GM23338 (cell line): Measurements from ENCODE around the gene DHX34. TPM values are rescaled to one million over a fixed set of nuclear protein-coding genes. Genes with fewer than 3 reads are reported as not detected.

Source experiments
- ATAC-seq: fragments of 200-7000 bp; cut with Tn5 transposase; 3 replicates; pipeline ENCODE4 v1.9.1; 2020
- DNase-seq: peaks from one replicate; pipeline ENCODE4 v3.0.0-alpha.2; 2015; ENCODE audit warnings: low spot score
- H2AFZ ChIP-seq: fragments of 200-600 bp; sonication (generic); 2 replicates; pipeline ENCODE4 v1.8.0; 2016; ENCODE audit warnings: antibody characterized with exemption, mild to moderate bottlenecking, moderate library complexity
- H3F3A ChIP-seq: fragments of 200-600 bp; sonication (generic); replicated peaks from 2 replicates; pipeline ENCODE4 v1.8.0; 2017; ENCODE audit warnings: antibody characterized with exemption, mixed run types, low read depth
- H3K27ac ChIP-seq: fragments of 200-600 bp; sonication (generic); 2 replicates; pipeline ENCODE4 v1.6.1; 2016; ENCODE audit warnings: low read depth
- H3K27me3 ChIP-seq: fragments of 200-600 bp; sonication (generic); 2 replicates; pipeline ENCODE4 v1.8.0; 2016; ENCODE audit warnings: mild to moderate bottlenecking, mixed run types, moderate library complexity; ENCODE audit not compliant: insufficient read depth
- H3K36me3 ChIP-seq: fragments of 200-600 bp; sonication (generic); 2 replicates; pipeline ENCODE4 v1.8.0; 2016; ENCODE audit warnings: mild to moderate bottlenecking; ENCODE audit not compliant: insufficient read depth
- H3K4me1 ChIP-seq: fragments of 200-600 bp; sonication (generic); 2 replicates; pipeline ENCODE4 v1.8.0; 2016; ENCODE audit warnings: mild to moderate bottlenecking, moderate library complexity; ENCODE audit not compliant: insufficient read depth
- H3K4me2 ChIP-seq: fragments of 200-600 bp; sonication (generic); 2 replicates; pipeline ENCODE4 v1.7.1; 2017; ENCODE audit warnings: mixed run types
- H3K4me3 ChIP-seq: fragments of 200-600 bp; sonication (generic); 2 replicates; pipeline ENCODE4 v1.6.1; 2016; ENCODE audit warnings: mixed run types
- H3K79me2 ChIP-seq: fragments of 200-600 bp; sonication (generic); replicated peaks from 2 replicates; pipeline ENCODE4 v1.8.0; 2017; ENCODE audit warnings: mild to moderate bottlenecking; ENCODE audit not compliant: insufficient read depth
- H3K9me2 ChIP-seq: fragments of 200-600 bp; sonication (generic); 2 replicates; pipeline ENCODE4 v1.8.0; 2017; ENCODE audit not compliant: insufficient read depth
- H4K20me1 ChIP-seq: fragments of 200-600 bp; sonication (generic); replicated peaks from 2 replicates; pipeline ENCODE4 v1.8.0; 2017; ENCODE audit warnings: mild to moderate bottlenecking; ENCODE audit not compliant: insufficient read depth
- H3K27ac Mint-ChIP-seq: 2 replicates; pipeline ENCODE4 v1.8.0; 2020; ENCODE audit warnings: inconsistent platforms, mild to moderate bottlenecking, moderate library complexity, mixed read lengths
- H3K27me3 Mint-ChIP-seq: 3 replicates; pipeline ENCODE4 v1.8.0; 2022; ENCODE audit warnings: low read depth, mild to moderate bottlenecking, moderate library complexity, mixed read lengths, inconsistent platforms; ENCODE audit not compliant: insufficient read depth, poor library complexity
- H3K36me3 Mint-ChIP-seq: 3 replicates; pipeline ENCODE4 v1.8.0; 2021; ENCODE audit warnings: low read depth, mild to moderate bottlenecking, inconsistent platforms, moderate library complexity, mixed read lengths
- H3K4me1 Mint-ChIP-seq: 3 replicates; pipeline ENCODE4 v1.8.0; 2020; ENCODE audit warnings: mild to moderate bottlenecking, inconsistent platforms, mixed read lengths
- H3K4me3 Mint-ChIP-seq: 3 replicates; pipeline ENCODE4 v1.8.0; 2021; ENCODE audit warnings: moderate library complexity, mild to moderate bottlenecking, inconsistent platforms, mixed read lengths
- H3K9me3 Mint-ChIP-seq: 3 replicates; pipeline ENCODE4 v1.8.0; 2020; ENCODE audit warnings: moderate library complexity, mild to moderate bottlenecking, inconsistent platforms, mixed read lengths
- CREB1 ChIP-seq: fragments of 250-450 bp; sonication (Bioruptor Pico); IDR thresholded peaks from 2 replicates; pipeline ENCODE4 v1.5.0; 2020; ENCODE audit warnings: low read depth, mild to moderate bottlenecking, moderate library complexity
- CTCF ChIP-seq, 2 experiments: fragments of 200-600 bp in 1 of 2; sonication (generic) in 1 of 2; conservative IDR thresholded peaks; 2 replicates each; pipeline versions ENCODE4 v1.5.1 to v1.6.1; 2016 to 2017; ENCODE audit warnings: antibody characterized with exemption in 2 of 2, low read depth in 2 of 2, mild to moderate bottlenecking in 2 of 2, moderate library complexity in 1 of 2
- ETS1 ChIP-seq: IDR thresholded peaks from 2 replicates; pipeline ENCODE4 v1.6.1; 2016; ENCODE audit warnings: antibody characterized with exemption
- EZH2 ChIP-seq: fragments of 200-600 bp; sonication (generic); IDR thresholded peaks from one replicate; pipeline ENCODE4 v1.8.0; 2017; ENCODE audit warnings: antibody characterized with exemption, mild to moderate bottlenecking, low read depth; ENCODE audit not compliant: unreplicated experiment
- EZH2phosphoT487 ChIP-seq: fragments of 200-600 bp; sonication (generic); IDR thresholded peaks from one replicate; pipeline ENCODE4 v1.8.1; 2018; ENCODE audit warnings: antibody characterized with exemption; ENCODE audit not compliant: unreplicated experiment
- JUNB ChIP-seq: IDR thresholded peaks from one replicate; pipeline ENCODE4 v1.6.1; 2016; ENCODE audit warnings: antibody characterized with exemption; ENCODE audit not compliant: unreplicated experiment
- NANOG ChIP-seq: IDR thresholded peaks from 2 replicates; pipeline ENCODE4 v1.6.1; 2016; ENCODE audit warnings: antibody characterized with exemption, borderline replicate concordance
- POLR2AphosphoS5 ChIP-seq: IDR thresholded peaks from 2 replicates; pipeline ENCODE4 v1.6.1; 2016; ENCODE audit warnings: antibody characterized with exemption, low read depth
- REST ChIP-seq: IDR thresholded peaks from one replicate; pipeline ENCODE4 v1.6.1; 2018; ENCODE audit warnings: antibody characterized with exemption; ENCODE audit not compliant: unreplicated experiment
- STAT1 ChIP-seq: IDR thresholded peaks from one replicate; pipeline ENCODE4 v1.6.1; 2016; ENCODE audit warnings: antibody characterized with exemption; ENCODE audit not compliant: unreplicated experiment
- ZNF114 ChIP-seq: fragments of 250-450 bp; sonication (Bioruptor Pico); IDR thresholded peaks from 2 replicates; pipeline ENCODE4 v1.5.0; 2020; ENCODE audit warnings: mild to moderate bottlenecking, moderate library complexity
- ZNF331 ChIP-seq: fragments of 250-450 bp; sonication (Bioruptor Pico); IDR thresholded peaks from 2 replicates; pipeline ENCODE4 v1.5.0; 2020; ENCODE audit warnings: low read depth, mild to moderate bottlenecking, moderate library complexity
- ZNF462 ChIP-seq: fragments of 250-450 bp; sonication (Bioruptor Pico); IDR thresholded peaks from 2 replicates; pipeline ENCODE4 v1.5.0; 2020; ENCODE audit warnings: mild to moderate bottlenecking, moderate library complexity
- polyA plus RNA-seq: library from polyadenylated mRNA; unstranded; fragments of >200 nt; fragmentation: Nextera tagmentation; extraction: Ambion mirVana; gene quantifications from 2 replicates; pipeline ENCODE4 v1.2.1, GENCODE V29; 2016
- total RNA-seq: library from RNA; depleted of rRNA; stranded (reverse); fragments of >200 nt; shearing (Covaris generic); gene quantifications from 2 replicates; pipeline ENCODE4 v1.2.3, GENCODE V29; 2014

DHX34 gene
- total and polyA plus RNA-seq, 2 experiments from 2014 or later: 16.3 to 50.1 TPM

- peaks cover 9% of the 10 kb centered on the region; the same call in 1 of the 3 replicates for H3K9me3 Mint-ChIP-seq
- no peak overlapping the region for H3K4me3 Mint-ChIP-seq
- no peak overlapping the region for H3K4me2 ChIP-seq
- no peaks in the 10 kb centered on the region for H3K79me2 ChIP-seq
- no peaks in the 10 kb centered on the region for H4K20me1 ChIP-seq
- H3K4me3 ChIP-seq: no peak overlapping the region
- TF ChIP-seq CREB1 (CRISPR knock-in tag) (no peak), POLR2AphosphoS5 (no peak), CTCF (conservative IDR thresholded peaks at IDR 0.05; ENCODE audit: low read depth in 2 of 2) (no peak), STAT1 (no peak), NANOG (no peak), JUNB (no peak), EZH2 (no peak), EZH2phosphoT487 (no peak), REST (no peak), ZNF114 (CRISPR knock-in tag) (no peak), ZNF462 (no peak), ETS1 (no peak), ZNF331 (no peak)
- ATAC-seq (no peak), DNase-seq (no peak)
- no peaks in the 10 kb centered on the region; the same call in 2 of the 3 replicates for H3K36me3 Mint-ChIP-seq
- H3K9me2 ChIP-seq: no peaks in the 10 kb centered on the region
- no peak overlapping the region for H3K27ac Mint-ChIP-seq
- no peaks in the 10 kb centered on the region for H3K4me1 ChIP-seq
- H3K27ac ChIP-seq: no peak overlapping the region
- peaks cover 6% of the 10 kb centered on the region; the same call in 1 of the 3 replicates for H3K4me1 Mint-ChIP-seq
- no peaks in the 10 kb centered on the region for H3K27me3 ChIP-seq
- no peaks in the 10 kb centered on the region for H3K36me3 ChIP-seq
- 0 out of 2 replicates have a peak, but pooled peaks cover 3% of the 10 kb centered on the region for H3F3A ChIP-seq
- peaks cover 7% of the 10 kb centered on the region for H3K27me3 Mint-ChIP-seq
- no peak overlapping the region for H2AFZ ChIP-seq
Measured at GRCh38 chr19:47339196-47339880, 9.8 kb upstream of the DHX34 start.
